Measurements from ENCODE around the gene SCN3B.

Gene SCN3B

GRCh38 chr11:123653827-123654565 is 428 bp downstream of the SCN3B start:
- DNase-seq = peak; percentile 76

- peak; percentile 76 for DNase-seq
These were observed 969 bp downstream of the SCN3B start for GRCh38 chr11:123653483-123653826.

GRCh38 chr11:123652599-123652998 is 1.8 kb downstream of the SCN3B start:
- DNase-seq = no peak

GRCh38 chr11:123650901-123651300 is 3.5 kb downstream of the SCN3B start:
- DNase-seq = no peak

- DNase-seq = no peak
These were observed 9.0 kb downstream of the SCN3B start for GRCh38 chr11:123645286-123645975.

GRCh38 chr11:123642435-123642834 is 12.0 kb downstream of the SCN3B start:
- DNase-seq = no peak

- DNase-seq = no peak
These were observed 13.0 kb downstream of the SCN3B start for GRCh38 chr11:123641495-123641840.

GRCh38 chr11:123640677-123641494 is 13.5 kb downstream of the SCN3B start:
- DNase-seq = no peak

GRCh38 chr11:123640029-123640428 is 14.4 kb downstream of the SCN3B start:
- DNase-seq = no peak

GRCh38 chr11:123630126-123630608 is 24.3 kb downstream of the SCN3B start:
- no peak for DNase-seq

GRCh38 chr11:123628936-123629683 is 25.3 kb downstream of the SCN3B start:
- no peak for DNase-seq

GRCh38 chr11:123624974-123625373 is 29.4 kb downstream of the SCN3B start:
- no peak for DNase-seq

GRCh38 chr11:123622576-123622975 is 31.8 kb downstream of the SCN3B start:
- DNase-seq = no peak

- DNase-seq = no peak
These were observed 37.8 kb downstream of the SCN3B start for GRCh38 chr11:123616505-123617198.

- DNase-seq = no peak
These were observed 42.7 kb downstream of the SCN3B start for GRCh38 chr11:123611698-123612097.

GRCh38 chr11:123608945-123609344 is 45.5 kb downstream of the SCN3B start:
- no peak for DNase-seq

GRCh38 chr11:123608371-123608770 is 46.1 kb downstream of the SCN3B start:
- no peak for DNase-seq

GRCh38 chr11:123607781-123608180 is 46.6 kb downstream of the SCN3B start:
- DNase-seq = no peak

- DNase-seq = peak; percentile 61
These were observed 50.8 kb downstream of the SCN3B start for GRCh38 chr11:123603666-123604065.

- DNase-seq = no peak
These were observed 52.7 kb downstream of the SCN3B start for GRCh38 chr11:123601743-123602142.

- DNase-seq = no peak
These were observed 53.3 kb downstream of the SCN3B start for GRCh38 chr11:123601136-123601535.

- no peak for DNase-seq
These were observed 56.6 kb downstream of the SCN3B start for GRCh38 chr11:123597859-123598258.

Data from DMS79 treated with DMSO at 0.1 percent for 48 hours (cell line).